Glutamatergic neuron (in vitro differentiated cells): ENCODE results near the gene PSMD1. TPM values are rescaled to one million over a fixed set of nuclear protein-coding genes. Genes with fewer than 3 reads are reported as not detected.

Experiments used
- DNase-seq: peaks from one replicate; pipeline ENCODE4 v3.0.0; 2022
- H3K27ac Mint-ChIP-seq: one replicate; pipeline ENCODE4 v1.8.0; 2020; ENCODE audit warnings: mild to moderate bottlenecking, mixed read lengths, inconsistent platforms; ENCODE audit not compliant: unreplicated experiment
- H3K27me3 Mint-ChIP-seq: one replicate; pipeline ENCODE4 v1.8.0; 2020; ENCODE audit warnings: mild to moderate bottlenecking, moderate library complexity, mixed read lengths, inconsistent platforms; ENCODE audit not compliant: unreplicated experiment
- H3K36me3 Mint-ChIP-seq: one replicate; pipeline ENCODE4 v1.8.0; 2020; ENCODE audit warnings: mild to moderate bottlenecking, mixed read lengths, inconsistent platforms; ENCODE audit not compliant: unreplicated experiment
- H3K4me1 Mint-ChIP-seq: one replicate; pipeline ENCODE4 v1.8.0; 2020; ENCODE audit warnings: mild to moderate bottlenecking, low read depth, mixed read lengths, inconsistent platforms; ENCODE audit not compliant: unreplicated experiment
- H3K4me3 Mint-ChIP-seq: one replicate; pipeline ENCODE4 v1.8.0; 2020; ENCODE audit warnings: mild to moderate bottlenecking, mixed read lengths, inconsistent platforms; ENCODE audit not compliant: unreplicated experiment
- H3K9me3 Mint-ChIP-seq: one replicate; pipeline ENCODE4 v1.8.0; 2020; ENCODE audit warnings: mild to moderate bottlenecking, moderate library complexity, mixed read lengths, inconsistent platforms; ENCODE audit not compliant: unreplicated experiment
- CTCF ChIP-seq: fragments of 200-600 bp; sonication (generic); IDR thresholded peaks from one replicate; pipeline ENCODE4 v1.5.0; 2021; ENCODE audit not compliant: partially characterized antibody, unreplicated experiment
- total RNA-seq: library from RNA; stranded (reverse); fragmentation: NEBNext Ultra II Directional; extraction: Animal tissue kit (Norgen Biotek cat#: 25700); gene quantifications from one replicate; pipeline ENCODE4 v1.2.1, GENCODE V29; 2021; ENCODE audit not compliant: unreplicated experiment

PSMD1 gene
- total RNA-seq, 1 donor from 2014 or later, result 126 TPM

DNA sequence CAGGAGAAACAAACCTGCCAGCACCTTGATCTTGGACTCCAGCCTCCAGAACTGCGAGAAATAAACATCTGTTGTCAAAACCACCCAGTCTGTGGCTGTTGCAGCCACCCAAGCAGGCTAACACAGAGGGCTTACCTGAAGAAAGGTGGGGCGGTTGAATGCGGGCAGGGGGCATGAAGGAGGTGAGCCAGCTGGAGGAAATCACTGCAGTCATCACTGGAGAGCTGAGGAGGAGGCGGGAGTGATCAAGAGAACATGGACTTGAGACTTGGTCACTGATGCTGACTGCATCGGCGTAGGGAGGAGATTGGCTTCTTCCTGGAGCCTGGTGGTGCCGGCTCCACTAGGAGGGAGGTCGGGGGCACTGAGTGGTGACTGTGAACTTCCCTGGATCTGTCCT is 127.2 kb downstream of the PSMD1 start:
- Mint-ChIP-seq H3K27me3 (peaks cover 3% of the 10 kb centered on the region), H3K27ac (no peak overlapping the region)
- no peak for DNase-seq

DNA sequence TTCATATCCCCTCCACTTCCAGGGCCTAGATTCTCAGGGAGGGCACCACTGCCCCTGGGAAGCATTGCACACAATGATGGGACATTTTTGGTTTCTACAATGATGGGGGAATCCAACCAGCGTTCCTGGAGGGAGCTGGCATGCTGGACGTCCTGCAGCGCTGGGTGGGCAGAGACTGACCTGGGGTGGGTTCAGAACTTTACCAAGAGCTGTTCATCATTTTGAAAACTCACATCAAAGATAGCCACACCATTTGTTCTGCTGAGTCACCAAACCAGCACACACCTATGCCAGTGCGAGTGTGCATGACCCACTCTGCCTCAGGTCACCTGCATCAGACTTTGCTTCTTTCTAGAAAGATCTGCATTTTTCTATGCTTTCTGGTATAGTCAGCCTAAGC is 127.7 kb downstream of the PSMD1 start:
- no peak for TF ChIP-seq CTCF
- H3K27me3 Mint-ChIP-seq, result peaks cover 3% of the 10 kb centered on the region
- no peak overlapping the region for H3K27ac Mint-ChIP-seq
- H3K9me3 Mint-ChIP-seq, result no peaks in the 10 kb centered on the region
- no peak for DNase-seq
- no peaks in the 10 kb centered on the region for H3K4me1 Mint-ChIP-seq
- H3K36me3 Mint-ChIP-seq, result no peaks in the 10 kb centered on the region
- no peak overlapping the region for H3K4me3 Mint-ChIP-seq

More for the DNA sequence above, 127.2 kb downstream of the PSMD1 start:
- no peaks in the 10 kb centered on the region for H3K9me3 Mint-ChIP-seq
- H3K4me3 Mint-ChIP-seq, result no peak overlapping the region
- H3K4me1 Mint-ChIP-seq, result no peaks in the 10 kb centered on the region
- no peak for TF ChIP-seq CTCF
- no peaks in the 10 kb centered on the region for H3K36me3 Mint-ChIP-seq

- Mint-ChIP-seq H3K4me1 (no peaks in the 10 kb centered on the region), H3K27me3 (peaks cover 3% of the 10 kb centered on the region), H3K27ac (no peak overlapping the region), H3K36me3 (no peaks in the 10 kb centered on the region), H3K4me3 (no peak overlapping the region), H3K9me3 (peaks cover 1% of the 10 kb centered on the region)
- TF ChIP-seq CTCF, result no peak
- no peak for DNase-seq
These were observed 128.5 kb downstream of the PSMD1 start for GRCh38 chr2:231185050-231185725.

GRCh38 chr2:231185886-231186285 is 129.2 kb downstream of the PSMD1 start:
- TF ChIP-seq CTCF, result no peak
- Mint-ChIP-seq H3K4me3 (no peak overlapping the region), H3K27me3 (peaks cover 3% of the 10 kb centered on the region), H3K36me3 (no peaks in the 10 kb centered on the region), H3K27ac (no peak overlapping the region), H3K4me1 (no peaks in the 10 kb centered on the region), H3K9me3 (peaks cover 2% of the 10 kb centered on the region)
- no peak for DNase-seq

DNA sequence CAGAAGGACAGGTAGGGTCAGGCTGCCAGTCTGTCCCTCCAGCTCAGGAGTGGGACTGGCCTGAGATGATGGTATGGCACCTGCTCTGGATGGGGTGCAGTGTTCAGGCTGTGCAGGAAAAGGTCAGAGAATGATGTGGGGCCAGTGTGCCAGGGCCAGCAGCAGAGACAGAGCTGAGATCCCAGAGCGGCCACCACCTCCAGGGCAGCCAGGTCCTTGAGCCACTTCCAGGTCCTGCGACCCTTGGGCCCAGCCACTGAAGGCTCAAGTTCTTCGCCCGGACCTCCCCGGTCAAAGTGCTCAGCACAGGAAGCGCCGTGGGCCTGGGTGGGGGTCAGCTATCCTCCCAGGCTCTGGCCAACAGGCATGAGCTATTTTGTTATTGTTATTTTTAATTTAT is 129.7 kb downstream of the PSMD1 start:
- Mint-ChIP-seq H3K36me3 (no peaks in the 10 kb centered on the region), H3K9me3 (peaks cover 2% of the 10 kb centered on the region), H3K27ac (no peak overlapping the region), H3K4me3 (no peak overlapping the region), H3K27me3 (peaks cover 3% of the 10 kb centered on the region), H3K4me1 (no peaks in the 10 kb centered on the region)
- DNase-seq, result no peak
- TF ChIP-seq CTCF, result no peak
